Hepatocyte (in vitro differentiated cells): ENCODE results near the gene EHBP1. TPM values are rescaled to one million over a fixed set of nuclear protein-coding genes. Genes with fewer than 3 reads are reported as not detected.

ENCODE experiments used
- DNase-seq: peaks from one replicate; pipeline ENCODE4 v3.0.0-alpha.2; 2016; ENCODE audit warnings: low spot score
- H2AFZ ChIP-seq: fragments of 200-600 bp; sonication (generic); 2 replicates; pipeline ENCODE4 v1.6.0; 2016; ENCODE audit warnings: antibody characterized with exemption, mild to moderate bottlenecking
- H3K27ac ChIP-seq: fragments of 200-600 bp; sonication (generic); 2 replicates; pipeline ENCODE4 v1.5.1; 2016; ENCODE audit warnings: mild to moderate bottlenecking
- H3K27me3 ChIP-seq: fragments of 200-600 bp; sonication (generic); 2 replicates; pipeline ENCODE4 v1.6.1; 2016
- H3K36me3 ChIP-seq: fragments of 200-600 bp; sonication (generic); replicated peaks from 2 replicates; pipeline ENCODE4 v1.5.1; 2016; ENCODE audit warnings: low read depth; ENCODE audit not compliant: insufficient read depth
- H3K4me1 ChIP-seq: fragments of 200-600 bp; sonication (generic); 2 replicates; pipeline ENCODE4 v1.5.1; 2016; ENCODE audit warnings: mild to moderate bottlenecking, moderate library complexity; ENCODE audit not compliant: insufficient read depth
- H3K4me2 ChIP-seq: fragments of 200-600 bp; sonication (generic); 2 replicates; pipeline ENCODE4 v1.6.0; 2016
- H3K4me3 ChIP-seq: fragments of 200-600 bp; sonication (generic); 2 replicates; pipeline ENCODE4 v1.5.1; 2016; ENCODE audit warnings: mild to moderate bottlenecking
- H3K79me2 ChIP-seq: fragments of 200-600 bp; sonication (generic); 2 replicates; pipeline ENCODE4 v1.6.0; 2017; ENCODE audit warnings: mild to moderate bottlenecking
- H3K9me2 ChIP-seq: fragments of 200-600 bp; sonication (generic); replicated peaks from 2 replicates; pipeline ENCODE4 v1.6.0; 2017; ENCODE audit warnings: mild to moderate bottlenecking; ENCODE audit not compliant: insufficient read depth
- H3K9me3 ChIP-seq: fragments of 200-600 bp; sonication (generic); 2 replicates; pipeline ENCODE4 v1.5.1; 2016; ENCODE audit warnings: low read depth, mild to moderate bottlenecking
- H4K20me1 ChIP-seq: fragments of 200-600 bp; sonication (generic); 2 replicates; pipeline ENCODE4 v1.6.0; 2016; ENCODE audit warnings: mild to moderate bottlenecking; ENCODE audit not compliant: insufficient read depth, poor library complexity, severe bottlenecking
- EZH2 ChIP-seq: fragments of 200-600 bp; sonication (generic); IDR thresholded peaks from 2 replicates; pipeline ENCODE4 v1.6.1; 2016; ENCODE audit warnings: antibody characterized with exemption, mild to moderate bottlenecking, borderline replicate concordance
- EZH2phosphoT487 ChIP-seq: fragments of 200-600 bp; sonication (generic); IDR thresholded peaks from one replicate; pipeline ENCODE4 v1.6.1; 2018; ENCODE audit warnings: antibody characterized with exemption, mild to moderate bottlenecking, low read depth, moderate library complexity; ENCODE audit not compliant: unreplicated experiment, severe bottlenecking
- WGBS: methylation state at CpG from one replicate; pipeline ENCODE4 v1.1.6; 2016; ENCODE audit warnings: low lambda C conversion rate; ENCODE audit errors: missing lambda C conversion rate; 5-methylcytosine and 5-hydroxymethylcytosine counted together
- polyA plus RNA-seq: library from polyadenylated mRNA; unstranded; fragments of >200 nt; fragmentation: Nextera tagmentation; extraction: Ambion mirVana; gene quantifications from 2 replicates; pipeline ENCODE4 v1.2.1, GENCODE V29; 2016
- total RNA-seq: library from RNA; depleted of rRNA; stranded (reverse); fragments of >200 nt; gene quantifications from 2 replicates; pipeline ENCODE4 v1.2.3, GENCODE V29; 2014
- TF ChIP-seq, protein P1 (sequence below): fragments of 200-600 bp; sonication (generic); IDR thresholded peaks from 2 replicates; pipeline ENCODE4 v1.5.1; 2016; ENCODE audit warnings: antibody characterized with exemption, mild to moderate bottlenecking; ENCODE audit not compliant: poor library complexity

EHBP1 gene
- total and polyA plus RNA-seq, 2 experiments from 2014 or later = 11.4 to 34.6 TPM

DNA sequence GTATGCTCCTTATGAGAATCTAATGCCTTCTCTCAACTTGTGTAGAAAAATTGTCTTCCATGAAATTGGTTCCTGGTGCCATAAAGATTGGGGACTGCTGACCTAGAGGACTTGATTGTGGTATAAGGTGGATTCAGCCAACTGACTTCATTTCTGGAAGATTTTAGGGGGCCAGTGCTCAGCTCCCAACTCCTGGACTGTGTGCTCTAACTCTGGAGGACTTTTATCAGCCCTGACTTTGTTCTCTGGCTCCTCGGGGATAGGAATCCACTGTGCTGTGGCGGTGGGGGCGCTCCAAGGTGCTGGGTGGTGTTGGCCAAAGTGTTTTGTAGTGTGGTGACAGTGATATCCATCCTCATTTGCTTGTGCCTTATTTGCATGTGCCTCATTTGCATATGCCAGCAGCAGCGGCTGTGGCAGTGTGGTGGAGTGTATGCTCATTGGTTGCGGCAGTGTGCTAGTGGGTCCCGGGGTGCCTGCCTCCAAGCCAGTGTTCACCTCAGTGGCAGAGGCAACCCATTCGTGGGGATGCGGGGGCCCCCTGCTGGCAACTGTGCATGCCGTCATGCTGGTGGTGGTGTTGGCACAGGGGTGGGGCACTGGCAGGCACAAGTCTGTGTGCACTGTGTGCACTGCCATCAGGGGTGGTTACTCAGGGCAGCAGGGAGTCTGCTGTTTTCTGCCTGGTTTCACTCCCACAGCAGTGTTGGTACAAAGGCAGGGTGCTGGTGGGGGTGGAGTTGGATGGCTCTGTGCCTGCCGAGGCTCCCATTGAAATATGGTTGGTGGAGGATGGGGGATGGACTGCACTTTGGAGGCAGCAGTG, 19.6 kb downstream of the EHBP1 start:
- Histone ChIP-seq H3K4me2 (no peak overlapping the region), H3K4me3 (no peak overlapping the region), H3K79me2 (peaks cover 79% of the 10 kb centered on the region), H4K20me1 (no peaks in the 10 kb centered on the region), H3K9me2 (no peaks in the 10 kb centered on the region), H3K4me1 (no peaks in the 10 kb centered on the region), H3K36me3 (no peaks in the 10 kb centered on the region), H3K9me3 (no peaks in the 10 kb centered on the region), H2AFZ (no peak overlapping the region), H3K27ac (no peak overlapping the region), H3K27me3 (no peaks in the 10 kb centered on the region)
- no peak for DNase-seq
- no peak for TF ChIP-seq EZH2phosphoT487
- TF ChIP-seq, protein P1, sequence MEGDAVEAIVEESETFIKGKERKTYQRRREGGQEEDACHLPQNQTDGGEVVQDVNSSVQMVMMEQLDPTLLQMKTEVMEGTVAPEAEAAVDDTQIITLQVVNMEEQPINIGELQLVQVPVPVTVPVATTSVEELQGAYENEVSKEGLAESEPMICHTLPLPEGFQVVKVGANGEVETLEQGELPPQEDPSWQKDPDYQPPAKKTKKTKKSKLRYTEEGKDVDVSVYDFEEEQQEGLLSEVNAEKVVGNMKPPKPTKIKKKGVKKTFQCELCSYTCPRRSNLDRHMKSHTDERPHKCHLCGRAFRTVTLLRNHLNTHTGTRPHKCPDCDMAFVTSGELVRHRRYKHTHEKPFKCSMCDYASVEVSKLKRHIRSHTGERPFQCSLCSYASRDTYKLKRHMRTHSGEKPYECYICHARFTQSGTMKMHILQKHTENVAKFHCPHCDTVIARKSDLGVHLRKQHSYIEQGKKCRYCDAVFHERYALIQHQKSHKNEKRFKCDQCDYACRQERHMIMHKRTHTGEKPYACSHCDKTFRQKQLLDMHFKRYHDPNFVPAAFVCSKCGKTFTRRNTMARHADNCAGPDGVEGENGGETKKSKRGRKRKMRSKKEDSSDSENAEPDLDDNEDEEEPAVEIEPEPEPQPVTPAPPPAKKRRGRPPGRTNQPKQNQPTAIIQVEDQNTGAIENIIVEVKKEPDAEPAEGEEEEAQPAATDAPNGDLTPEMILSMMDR = no peak
- no peak for TF ChIP-seq EZH2
- WGBS = 86% methylated on average over 10 of the region's 10 CpGs

DNA sequence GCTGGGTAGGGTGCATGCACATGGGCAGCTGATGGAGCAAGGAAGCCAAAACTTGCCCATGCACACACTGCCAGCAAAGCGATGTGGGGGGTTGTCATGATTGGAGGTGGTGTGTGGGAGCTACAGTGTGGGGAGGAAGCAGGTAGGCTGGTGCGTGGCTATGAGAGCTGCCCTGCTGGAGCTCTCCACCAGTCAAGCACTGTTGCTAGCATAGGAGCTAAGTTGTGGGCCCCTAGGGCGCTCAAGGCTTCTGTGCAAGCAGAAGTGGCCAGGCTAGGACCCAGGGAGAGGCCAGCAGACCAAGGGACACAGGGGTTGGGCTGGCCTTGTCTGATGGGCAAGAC, 20.2 kb downstream of the EHBP1 start:
- H2AFZ ChIP-seq = no peak overlapping the region
- H3K4me2 ChIP-seq = no peak overlapping the region
- H3K9me2 ChIP-seq = no peaks in the 10 kb centered on the region
- 95% methylated on average over 3 of the region's 3 CpGs for WGBS
- H3K4me3 ChIP-seq = no peak overlapping the region
- no peak for TF ChIP-seq EZH2
- H3K36me3 ChIP-seq = no peaks in the 10 kb centered on the region
- H3K9me3 ChIP-seq = no peaks in the 10 kb centered on the region
- DNase-seq = no peak
- peaks cover 77% of the 10 kb centered on the region for H3K79me2 ChIP-seq
- no peak overlapping the region for H3K27ac ChIP-seq
- H3K4me1 ChIP-seq = no peaks in the 10 kb centered on the region
- no peaks in the 10 kb centered on the region for H4K20me1 ChIP-seq
- H3K27me3 ChIP-seq = no peaks in the 10 kb centered on the region

DNA sequence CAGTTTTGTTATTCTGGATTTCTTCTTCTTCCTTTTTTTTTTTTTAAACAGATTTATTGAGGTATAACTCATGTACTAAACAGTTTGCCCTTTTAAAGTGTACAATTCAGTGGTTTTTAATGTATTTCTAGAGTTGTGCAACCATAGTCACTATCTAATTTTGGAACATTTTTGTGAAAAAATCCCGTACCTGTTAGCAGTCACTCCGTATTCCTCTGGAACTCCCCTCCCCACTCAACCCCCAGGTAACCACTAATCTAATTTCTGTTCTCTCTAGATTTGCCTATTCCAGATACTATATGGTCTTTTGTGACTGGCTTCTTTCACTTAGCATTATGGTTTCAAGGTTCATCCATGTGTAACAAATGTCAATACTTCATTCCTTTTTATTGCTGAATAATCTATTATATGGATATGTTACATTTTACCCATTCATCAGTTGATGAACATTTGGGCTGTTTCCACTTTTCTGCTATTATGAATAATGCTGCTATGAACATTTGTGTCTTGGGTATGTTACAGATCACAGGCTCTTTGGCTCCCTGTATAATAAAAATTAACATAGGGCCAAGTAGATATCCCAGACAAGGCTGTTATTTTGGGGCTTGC, 21.9 kb downstream of the EHBP1 start:
- Histone ChIP-seq H3K4me1 (no peaks in the 10 kb centered on the region), H3K9me3 (no peaks in the 10 kb centered on the region), H3K27ac (no peak overlapping the region), H2AFZ (no peak overlapping the region), H3K27me3 (no peaks in the 10 kb centered on the region), H3K79me2 (peaks cover 75% of the 10 kb centered on the region), H3K4me3 (no peak overlapping the region), H3K36me3 (no peaks in the 10 kb centered on the region), H4K20me1 (no peaks in the 10 kb centered on the region), H3K4me2 (no peak overlapping the region), H3K9me2 (no peaks in the 10 kb centered on the region)
- WGBS = 91% methylated on average over 2 of the region's 2 CpGs
- no peak for DNase-seq
- TF ChIP-seq EZH2 = no peak
- TF ChIP-seq EZH2phosphoT487 = no peak
- TF ChIP-seq, protein P1 = no peak

DNA sequence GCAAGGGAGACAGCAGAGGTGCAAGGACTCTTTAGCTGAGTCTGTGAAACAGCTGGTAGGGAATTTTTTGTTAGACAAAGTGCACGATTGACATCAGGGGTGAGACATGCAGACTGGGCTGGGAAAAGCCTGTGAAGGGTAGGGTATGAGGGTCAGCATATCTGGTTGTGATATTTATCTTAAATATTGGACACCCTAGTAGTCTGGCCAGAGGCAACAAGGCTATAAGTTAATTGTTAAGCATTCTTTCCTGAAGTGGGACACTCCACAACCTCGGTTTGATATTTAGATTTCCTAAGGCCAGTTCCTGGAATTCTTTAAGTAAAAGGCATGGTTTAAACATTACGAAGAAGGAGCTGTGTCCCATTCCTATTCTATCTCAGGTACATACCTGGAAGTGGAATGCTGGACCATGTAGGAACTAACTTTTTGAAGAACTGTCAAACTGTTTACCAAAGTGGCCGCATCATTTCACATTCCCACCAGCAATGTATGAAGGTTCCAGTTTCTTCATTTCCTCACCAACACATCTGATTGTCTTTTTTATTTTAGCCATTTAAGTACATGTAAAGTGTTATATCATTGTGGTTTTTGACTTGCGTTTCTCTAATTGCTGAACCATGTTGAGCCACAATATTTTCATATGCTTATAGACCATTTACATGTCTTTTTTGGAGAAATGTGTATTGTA, 22.5 kb downstream of the EHBP1 start:
- Histone ChIP-seq H2AFZ (no peak overlapping the region), H3K27me3 (no peaks in the 10 kb centered on the region), H3K9me3 (no peaks in the 10 kb centered on the region), H3K4me1 (no peaks in the 10 kb centered on the region), H3K9me2 (no peaks in the 10 kb centered on the region), H3K79me2 (peaks cover 75% of the 10 kb centered on the region), H3K4me3 (no peak overlapping the region), H3K4me2 (no peak overlapping the region), H4K20me1 (no peaks in the 10 kb centered on the region), H3K27ac (no peak overlapping the region), H3K36me3 (no peaks in the 10 kb centered on the region)
- TF ChIP-seq, protein P1 = no peak
- no peak for TF ChIP-seq EZH2
- no peak for TF ChIP-seq EZH2phosphoT487
- WGBS = 78% methylated on average over 5 of the region's 5 CpGs
- DNase-seq = no peak
